Heart left ventricle (tissue), 13 donors: ENCODE results near the gene DUOXA1.

Experiments used
- CTCF ChIP-seq, 12 donors: fragments of 200-600 bp; sonication (generic) in 4 of 12; IDR thresholded peaks; one replicate each; pipeline versions ENCODE4 v1.5.0 to v1.8.0; 2018 to 2022; ENCODE audit warnings: antibody characterized with exemption in 12 of 12, mild to moderate bottlenecking in 5 of 12
- POLR2A ChIP-seq, 2 donors: fragments of 450-650 bp; IDR thresholded peaks; one replicate each; pipeline ENCODE4 v1.6.1; 2017; ENCODE audit warnings: antibody characterized with exemption in 2 of 2, mild to moderate bottlenecking in 2 of 2, moderate library complexity in 2 of 2
- donor health status: ischemic (EF 13 %, LVEDD 7.1; RV severe dilation, severe dysfunction).
- donor health status: DM: no; HTN: yes; CAD: no.
- donor health status: DM: no; HTN: no; CAD: no.
- donor health status: ischemic (EF 25% LVEDD 6.9; RV normal size, moderate dysfunction).
- donor health status: ischemic (EF 25% LVEDD 5.7; RV mildly dilated, moderate dysfunction).
- donor health status: ischemic (EF 35%, LVEDD 5.7; RV mildly dilated, moderate dysfunction).
- donor health status: nonischemic (EF 11% LVEDD 7.7; RV severe dilation, severe dysfunction).
- donor health status: DM: yes; HTN: yes; CAD: no.
- donor health status: PGD.
- donor health status: ischemic (EF 29% LVEDD 5.4; RV normal size, mild dysfunction).
- donor health status: nonischemic (EF 23%, LVEDD 6.1; RV moderate dilation, normal function).

GRCh38 chr15:45101749-45102148 is 27.9 kb downstream of the DUOXA1 start:
- TF ChIP-seq CTCF (IDR thresholded peaks at IDR 0.05) (no peak), POLR2A (IDR thresholded peaks at IDR 0.05) (no peak)
